GM20000 (cell line): ENCODE measurements around the gene HTR3B.

Experiments
- DNase-seq: peaks from one replicate; pipeline ENCODE4 v3.0.0; 2012; ENCODE audit warnings: low spot score
- TF ChIP-seq, protein P1 (sequence below): IDR thresholded peaks from 2 replicates; pipeline ENCODE4 v1.5.1; 2012; ENCODE audit warnings: mild to moderate bottlenecking, control low read depth; ENCODE audit errors: extremely low read depth, missing control alignments

Gene HTR3B

DNA sequence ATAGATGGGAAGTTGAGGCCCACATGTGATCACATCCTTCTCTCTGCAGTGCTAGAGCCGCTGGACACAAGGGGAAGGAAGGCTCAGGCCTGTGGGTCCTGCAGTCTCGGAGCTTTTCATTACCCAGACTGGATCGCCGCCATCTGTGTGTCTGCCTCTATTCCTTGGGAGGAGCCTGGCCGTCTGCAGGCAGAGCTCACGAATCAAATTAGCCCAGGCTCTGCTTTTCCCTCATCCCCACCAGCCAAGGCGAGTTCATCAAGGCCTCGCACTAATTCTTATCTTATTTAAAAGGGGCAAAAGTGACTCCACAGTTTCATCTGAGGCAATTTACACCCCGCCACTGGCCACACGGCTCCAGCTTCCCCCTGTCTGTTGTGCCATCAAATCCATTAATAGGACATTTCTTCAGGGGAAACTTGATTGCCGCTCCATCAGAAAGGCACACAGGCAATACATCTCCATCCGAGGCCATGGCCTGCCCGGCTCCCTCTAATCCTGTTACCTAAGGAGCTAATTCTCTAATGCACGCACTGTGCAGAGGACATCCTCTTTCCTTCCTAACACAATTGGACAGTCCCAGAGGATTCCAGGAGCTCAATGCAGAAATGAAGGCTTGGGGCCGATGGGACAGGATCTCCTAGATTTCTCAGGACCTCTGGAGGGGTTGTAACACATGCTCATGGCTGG, 67.1 kb downstream of the HTR3B start:
- TF ChIP-seq, protein P1, sequence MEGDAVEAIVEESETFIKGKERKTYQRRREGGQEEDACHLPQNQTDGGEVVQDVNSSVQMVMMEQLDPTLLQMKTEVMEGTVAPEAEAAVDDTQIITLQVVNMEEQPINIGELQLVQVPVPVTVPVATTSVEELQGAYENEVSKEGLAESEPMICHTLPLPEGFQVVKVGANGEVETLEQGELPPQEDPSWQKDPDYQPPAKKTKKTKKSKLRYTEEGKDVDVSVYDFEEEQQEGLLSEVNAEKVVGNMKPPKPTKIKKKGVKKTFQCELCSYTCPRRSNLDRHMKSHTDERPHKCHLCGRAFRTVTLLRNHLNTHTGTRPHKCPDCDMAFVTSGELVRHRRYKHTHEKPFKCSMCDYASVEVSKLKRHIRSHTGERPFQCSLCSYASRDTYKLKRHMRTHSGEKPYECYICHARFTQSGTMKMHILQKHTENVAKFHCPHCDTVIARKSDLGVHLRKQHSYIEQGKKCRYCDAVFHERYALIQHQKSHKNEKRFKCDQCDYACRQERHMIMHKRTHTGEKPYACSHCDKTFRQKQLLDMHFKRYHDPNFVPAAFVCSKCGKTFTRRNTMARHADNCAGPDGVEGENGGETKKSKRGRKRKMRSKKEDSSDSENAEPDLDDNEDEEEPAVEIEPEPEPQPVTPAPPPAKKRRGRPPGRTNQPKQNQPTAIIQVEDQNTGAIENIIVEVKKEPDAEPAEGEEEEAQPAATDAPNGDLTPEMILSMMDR = no peak
- DNase-seq = no peak

DNA sequence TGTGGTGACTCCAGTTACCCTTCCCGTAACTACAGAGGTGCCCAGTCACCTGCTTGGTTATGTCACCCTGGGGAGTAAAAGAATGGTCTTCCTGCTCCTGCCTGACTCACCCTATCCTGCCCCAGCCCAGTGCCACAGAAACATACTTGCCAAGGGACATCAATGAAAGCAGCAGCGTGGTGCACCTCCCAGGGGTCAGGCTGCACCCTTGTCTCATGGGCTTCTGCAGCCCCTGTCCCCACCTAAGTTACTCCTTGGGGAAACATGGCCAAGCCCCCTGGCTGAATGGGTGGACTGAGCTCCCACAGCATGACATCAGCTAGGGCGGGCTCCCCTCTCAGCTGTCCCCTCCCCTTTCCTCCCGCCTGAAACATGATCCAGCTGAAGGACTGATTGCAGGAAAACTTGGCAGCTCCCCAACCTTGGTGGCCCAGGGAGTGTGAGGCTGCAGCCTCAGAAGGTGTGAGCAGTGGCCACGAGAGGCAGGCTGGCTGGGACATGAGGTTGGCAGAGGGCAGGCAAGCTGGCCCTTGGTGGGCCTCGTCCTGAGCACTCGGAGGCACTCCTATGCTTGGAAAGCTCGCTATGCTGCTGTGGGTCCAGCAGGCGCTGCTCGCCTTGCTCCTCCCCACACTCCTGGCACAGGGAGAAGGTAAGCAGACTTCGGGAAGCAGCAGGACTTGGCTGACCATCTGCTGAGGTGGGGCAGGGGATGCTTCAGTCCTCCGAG, 70.3 kb downstream of the HTR3B start, which contains the start of gene HTR3A:
Gene HTR3A, plus strand, starts transcription at position 368 of the 730 bp plus-strand sequence. Its CDS starts 218 bp downstream, at position 586.
- no peak for DNase-seq
- TF ChIP-seq, protein P1 = no peak

DNA sequence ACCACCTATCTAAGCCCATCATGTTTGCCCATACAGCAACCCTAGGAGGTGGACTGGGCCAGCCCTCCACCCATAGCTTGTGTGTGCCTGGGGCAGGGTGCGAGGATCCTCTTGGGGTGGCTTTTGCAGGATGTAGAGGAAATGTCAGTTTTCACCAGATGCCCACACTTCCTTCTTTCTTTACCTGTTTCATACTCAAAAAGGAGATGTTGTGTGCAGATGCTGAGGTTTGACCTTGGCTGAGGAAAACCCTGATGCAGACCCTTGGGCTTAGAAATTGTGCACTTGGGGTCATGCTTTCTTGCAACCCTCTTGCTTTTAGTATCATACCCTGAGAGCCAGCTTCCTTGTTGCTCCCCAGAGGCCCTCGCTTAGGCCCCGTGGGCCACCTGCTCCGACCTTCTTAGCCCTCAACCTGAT, 72.5 kb downstream of the HTR3B start:
- DNase-seq = no peak

DNA sequence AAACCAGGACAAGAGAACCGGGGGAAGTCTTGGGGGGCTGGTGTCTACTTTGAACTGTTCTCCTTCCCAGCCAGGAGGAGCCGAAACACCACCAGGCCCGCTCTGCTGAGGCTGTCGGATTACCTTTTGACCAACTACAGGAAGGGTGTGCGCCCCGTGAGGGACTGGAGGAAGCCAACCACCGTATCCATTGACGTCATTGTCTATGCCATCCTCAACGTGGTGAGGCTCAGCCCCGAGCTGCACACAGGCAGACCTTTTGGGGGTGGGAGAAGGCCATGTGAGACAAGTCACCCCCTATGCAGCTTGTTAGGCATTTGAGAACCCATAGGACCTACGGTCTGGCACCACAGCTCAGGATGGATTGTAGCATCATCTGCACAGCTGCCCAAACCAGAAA, 73.1 kb downstream of the HTR3B start:
- DNase-seq = no peak
- TF ChIP-seq, protein P1 = no peak

More for the DNA sequence above, 72.5 kb downstream of the HTR3B start:
- TF ChIP-seq, protein P1 = no peak

DNA sequence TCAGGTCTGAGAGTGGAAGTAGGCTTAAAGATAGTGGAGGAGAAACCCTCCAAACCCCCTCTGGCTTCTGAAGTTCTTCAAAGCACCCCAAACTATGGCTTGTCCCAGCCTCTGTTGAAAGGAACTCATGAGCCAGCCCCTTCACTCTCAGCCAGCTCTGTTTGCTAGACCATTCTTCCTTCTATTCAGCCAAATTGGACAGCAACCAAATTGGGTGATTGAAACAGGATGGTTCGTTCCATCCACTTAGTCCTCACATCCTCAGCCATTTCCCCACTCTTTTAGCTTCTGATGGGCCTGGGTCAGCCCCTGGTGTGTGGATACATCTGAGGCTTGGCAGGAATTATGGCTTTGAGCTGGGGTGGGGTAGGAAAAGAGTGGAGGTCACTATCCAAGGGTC, 74.8 kb downstream of the HTR3B start:
- DNase-seq = no peak
- TF ChIP-seq, protein P1 = no peak

DNA sequence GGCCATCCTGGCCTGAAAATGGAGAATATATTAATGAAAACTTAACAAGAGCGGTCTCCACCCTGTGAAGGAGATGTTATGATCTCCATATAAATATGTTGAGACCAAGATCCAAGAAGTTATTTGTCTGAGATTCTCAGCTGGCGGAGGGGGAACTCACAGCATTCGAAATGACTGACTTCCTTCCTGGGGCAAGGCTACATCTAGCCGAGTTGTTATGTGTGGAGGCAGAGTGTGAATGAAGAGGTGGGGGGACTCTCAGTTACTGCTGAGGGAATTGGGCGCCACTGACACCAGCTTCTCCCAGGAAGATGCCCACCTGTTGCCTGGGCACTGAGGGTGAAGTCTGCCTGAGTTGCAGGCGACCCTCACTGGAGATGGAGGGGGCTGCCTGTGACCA, 76.2 kb downstream of the HTR3B start:
- TF ChIP-seq, protein P1 = no peak
- DNase-seq = no peak

DNA sequence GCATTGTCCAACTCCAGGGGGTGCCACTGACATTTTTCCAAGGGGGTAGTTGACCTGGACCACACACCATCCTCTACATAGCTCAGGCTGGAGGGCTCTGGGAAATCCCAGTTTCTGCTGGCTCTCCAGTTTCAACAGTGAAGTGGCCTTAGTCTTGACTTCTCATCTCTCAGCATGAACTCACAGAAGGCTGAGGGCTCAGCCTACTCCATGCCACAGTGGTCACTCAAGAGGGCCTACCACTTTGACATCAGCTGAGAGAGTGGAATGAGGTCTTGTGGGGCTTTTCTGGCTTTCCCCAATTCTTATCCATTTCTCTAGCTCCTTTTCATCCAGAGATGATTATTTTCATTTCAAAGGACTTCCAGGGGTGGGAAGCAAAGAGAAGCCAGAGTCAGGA, 77.7 kb downstream of the HTR3B start:
- TF ChIP-seq, protein P1 = no peak
- no peak for DNase-seq
